HepG2 (cell line): ENCODE measurements around the gene POFUT1. TPM values are rescaled to one million over a fixed set of nuclear protein-coding genes. Genes with fewer than 3 reads are reported as not detected.

Source experiments
- CBFB ChIP-seq: sonication (generic); formaldehyde crosslinking; IDR thresholded peaks from 2 replicates; pipeline ENCODE4 v1.4.0; 2020; ENCODE audit warnings: missing genetic modification reagents
- FOXK1 ChIP-seq: sonication (generic); formaldehyde crosslinking; IDR thresholded peaks from 2 replicates; pipeline ENCODE4 v1.4.0; 2020; ENCODE audit warnings: low read depth, missing genetic modification reagents, borderline replicate concordance
- FOXO1 ChIP-seq: sonication (generic); formaldehyde crosslinking; IDR thresholded peaks from 2 replicates; pipeline ENCODE4 v1.4.0; 2020; ENCODE audit warnings: missing genetic modification reagents
- MEF2D ChIP-seq: sonication (generic); formaldehyde crosslinking; IDR thresholded peaks from 2 replicates; pipeline ENCODE4 v1.5.1; 2020; ENCODE audit warnings: mild to moderate bottlenecking, missing genetic modification reagents
- MIER2 ChIP-seq: IDR thresholded peaks from 2 replicates; pipeline ENCODE4 v1.6.1; 2016; ENCODE audit warnings: missing biosample characterization, missing genetic modification reagents
- NCOA5 ChIP-seq: sonication (generic); formaldehyde crosslinking; IDR thresholded peaks from 2 replicates; pipeline ENCODE4 v1.4.0; 2020; ENCODE audit warnings: missing genetic modification reagents
- NRL ChIP-seq: sonication (generic); formaldehyde crosslinking; IDR thresholded peaks from 2 replicates; pipeline ENCODE4 v1.5.0; 2020; ENCODE audit warnings: missing genetic modification reagents, mild to moderate bottlenecking, moderate library complexity, borderline replicate concordance
- PAWR ChIP-seq: sonication (generic); formaldehyde crosslinking; IDR thresholded peaks from 2 replicates; pipeline ENCODE4 v1.4.0; 2020; ENCODE audit warnings: missing genetic modification reagents, mild to moderate bottlenecking, borderline replicate concordance
- PCBP1 ChIP-seq: fragments of 200-400 bp; formaldehyde crosslinking; IDR thresholded peaks from 2 replicates; pipeline ENCODE4 v1.6.1; 2017; ENCODE audit warnings: mild to moderate bottlenecking, low read depth, low read length, borderline replicate concordance
- POGZ ChIP-seq: sonication (generic); formaldehyde crosslinking; IDR thresholded peaks from 2 replicates; pipeline ENCODE4 v1.4.0; 2020; ENCODE audit warnings: mild to moderate bottlenecking, missing genetic modification reagents
- PTBP1 ChIP-seq: fragments of 200-400 bp; formaldehyde crosslinking; IDR thresholded peaks from 2 replicates; pipeline ENCODE4 v1.6.1; 2018; ENCODE audit warnings: low read length, low read depth; ENCODE audit not compliant: poor library complexity, severe bottlenecking
- SALL2 ChIP-seq: sonication (generic); formaldehyde crosslinking; IDR thresholded peaks from 2 replicates; pipeline ENCODE4 v1.8.1; 2023; ENCODE audit warnings: mild to moderate bottlenecking, missing genetic modification reagents, inconsistent platforms
- SMYD3 ChIP-seq: sonication (generic); formaldehyde crosslinking; IDR thresholded peaks from 2 replicates; pipeline ENCODE4 v1.8.1; 2023; ENCODE audit warnings: mild to moderate bottlenecking, missing genetic modification reagents
- TBX2 ChIP-seq: sonication (generic); formaldehyde crosslinking; IDR thresholded peaks from 2 replicates; pipeline ENCODE4 v1.5.0; 2020; ENCODE audit warnings: missing genetic modification reagents, mild to moderate bottlenecking, borderline replicate concordance
- TCF7 ChIP-seq: sonication (generic); IDR thresholded peaks from 2 replicates; pipeline ENCODE4 v1.6.1; 2016; ENCODE audit warnings: antibody characterized with exemption, low read depth
- TEF ChIP-seq: sonication (generic); formaldehyde crosslinking; IDR thresholded peaks from 2 replicates; pipeline ENCODE4 v1.5.0; 2020; ENCODE audit warnings: missing genetic modification reagents
- ZBTB8A ChIP-seq: sonication (generic); formaldehyde crosslinking; IDR thresholded peaks from 2 replicates; pipeline ENCODE4 v1.4.0; 2020; ENCODE audit warnings: mild to moderate bottlenecking, low read depth, missing genetic modification reagents, borderline replicate concordance
- ZNF235 ChIP-seq: sonication (generic); formaldehyde crosslinking; IDR thresholded peaks from 2 replicates; pipeline ENCODE4 v1.8.1; 2023; ENCODE audit warnings: mild to moderate bottlenecking, missing genetic modification reagents, borderline replicate concordance
- ZNF264 ChIP-seq: sonication (generic); formaldehyde crosslinking; IDR thresholded peaks from 2 replicates; pipeline ENCODE4 v1.4.0; 2020; ENCODE audit warnings: missing genetic modification reagents
- ZNF274 ChIP-seq: sonication (generic); formaldehyde crosslinking; IDR thresholded peaks from 2 replicates; pipeline ENCODE4 v1.5.1; 2020; ENCODE audit warnings: mild to moderate bottlenecking, missing genetic modification reagents
- ZNF33B ChIP-seq: sonication (generic); formaldehyde crosslinking; IDR thresholded peaks from 2 replicates; pipeline ENCODE4 v1.5.1; 2020; ENCODE audit warnings: mild to moderate bottlenecking, missing genetic modification reagents
- ZNF766 ChIP-seq: sonication (generic); formaldehyde crosslinking; IDR thresholded peaks from 2 replicates; pipeline ENCODE4 v1.5.0; 2020; ENCODE audit warnings: missing genetic modification reagents, borderline replicate concordance
- ZNF850 ChIP-seq: sonication (generic); formaldehyde crosslinking; conservative IDR thresholded peaks from 2 replicates; pipeline ENCODE4 v1.9.0; 2021; ENCODE audit warnings: mild to moderate bottlenecking, missing genetic modification reagents
- ZSCAN22 ChIP-seq: sonication (generic); formaldehyde crosslinking; IDR thresholded peaks from 2 replicates; pipeline ENCODE4 v1.4.0; 2020; ENCODE audit warnings: mild to moderate bottlenecking, missing genetic modification reagents
- polyA plus RNA-seq, 8 experiments: library from polyadenylated mRNA; depleted of rRNA in 3 of 8; stranded (reverse) in 7 of 8; unstranded in 1 of 8; fragments of >200 nt; fragmentation: Illumina TruSeq in 4 of 8; extraction: Trizol in 4 of 8; gene quantifications; 2 replicates each; pipeline versions ENCODE4 v1.2.1 to v1.2.3, GENCODE V29; 2011 to 2016; ENCODE audit warnings: low read depth in 4 of 8, missing spikeins in 1 of 8, mixed read lengths in 1 of 8; ENCODE audit not compliant: insufficient read depth in 1 of 8
- total RNA-seq, 5 experiments: library from RNA; depleted of rRNA; stranded (reverse); fragments of >200 nt; fragmentation: Illumina TruSeq; extraction: Trizol; gene quantifications; 2 replicates each; pipeline ENCODE4 v1.2.3, GENCODE V29; 2016; ENCODE audit warnings: low read depth in 1 of 5
- TF ChIP-seq, protein P1 (sequence below), 2 experiments: IDR thresholded peaks; 2 replicates each; pipeline ENCODE4 v1.6.1; 2011 to 2012; ENCODE audit warnings: low read length in 2 of 2, borderline replicate concordance in 1 of 2, low read depth in 1 of 2, mild to moderate bottlenecking in 1 of 2, moderate library complexity in 1 of 2
- TF ChIP-seq, protein P2 (sequence below): IDR thresholded peaks from 2 replicates; pipeline ENCODE4 v1.6.1; 2016; ENCODE audit warnings: mild to moderate bottlenecking

The POFUT1 gene
- total and polyA plus RNA-seq, 2 of the 13 experiments (the other 11 are each of a cell fraction or from before 2014, with no cell fraction given) = 35.5 to 58.3 TPM

GRCh38 chr20:32263398-32263954, 55.8 kb downstream of the POFUT1 start (continued):
- TF ChIP-seq MEF2D (0 out of 2 replicates have a peak, but pooled peaks have one; percentile 22), ZNF766 (CRISPR knock-in tag) (0 out of 2 replicates have a peak, but pooled peaks have one; percentile 28), NCOA5 (no peak), TBX2 (no peak; the same call in 1 of the 2 replicates), TCF7 (no peak), CBFB (no peak), PCBP1 (no peak), FOXK1 (peak; percentile 84), SALL2 (0 out of 2 replicates have a peak, but pooled peaks have one; percentile 63), POGZ (CRISPR knock-in tag) (peak; percentile 82), ZNF33B (0 out of 2 replicates have a peak, but pooled peaks have one; percentile 76), ZNF264 (CRISPR knock-in tag) (peak; percentile 83; the same call in 1 of the 2 replicates), ZNF235 (CRISPR knock-in tag) (no peak), PTBP1 (no peak), TEF (CRISPR knock-in tag) (0 out of 2 replicates have a peak, but pooled peaks have one; percentile 66), FOXO1 (CRISPR knock-in tag) (peak; percentile 43; the same call in 1 of the 2 replicates), NRL (CRISPR knock-in tag) (no peak), PAWR (CRISPR knock-in tag) (no peak), ZNF850 (CRISPR knock-in tag) (no peak), MIER2 (CRISPR knock-in tag) (no peak), ZSCAN22 (CRISPR knock-in tag) (no peak), ZNF274 (no peak), ZBTB8A (CRISPR knock-in tag) (no peak), SMYD3 (CRISPR knock-in tag) (no peak)
- TF ChIP-seq, protein P1, sequence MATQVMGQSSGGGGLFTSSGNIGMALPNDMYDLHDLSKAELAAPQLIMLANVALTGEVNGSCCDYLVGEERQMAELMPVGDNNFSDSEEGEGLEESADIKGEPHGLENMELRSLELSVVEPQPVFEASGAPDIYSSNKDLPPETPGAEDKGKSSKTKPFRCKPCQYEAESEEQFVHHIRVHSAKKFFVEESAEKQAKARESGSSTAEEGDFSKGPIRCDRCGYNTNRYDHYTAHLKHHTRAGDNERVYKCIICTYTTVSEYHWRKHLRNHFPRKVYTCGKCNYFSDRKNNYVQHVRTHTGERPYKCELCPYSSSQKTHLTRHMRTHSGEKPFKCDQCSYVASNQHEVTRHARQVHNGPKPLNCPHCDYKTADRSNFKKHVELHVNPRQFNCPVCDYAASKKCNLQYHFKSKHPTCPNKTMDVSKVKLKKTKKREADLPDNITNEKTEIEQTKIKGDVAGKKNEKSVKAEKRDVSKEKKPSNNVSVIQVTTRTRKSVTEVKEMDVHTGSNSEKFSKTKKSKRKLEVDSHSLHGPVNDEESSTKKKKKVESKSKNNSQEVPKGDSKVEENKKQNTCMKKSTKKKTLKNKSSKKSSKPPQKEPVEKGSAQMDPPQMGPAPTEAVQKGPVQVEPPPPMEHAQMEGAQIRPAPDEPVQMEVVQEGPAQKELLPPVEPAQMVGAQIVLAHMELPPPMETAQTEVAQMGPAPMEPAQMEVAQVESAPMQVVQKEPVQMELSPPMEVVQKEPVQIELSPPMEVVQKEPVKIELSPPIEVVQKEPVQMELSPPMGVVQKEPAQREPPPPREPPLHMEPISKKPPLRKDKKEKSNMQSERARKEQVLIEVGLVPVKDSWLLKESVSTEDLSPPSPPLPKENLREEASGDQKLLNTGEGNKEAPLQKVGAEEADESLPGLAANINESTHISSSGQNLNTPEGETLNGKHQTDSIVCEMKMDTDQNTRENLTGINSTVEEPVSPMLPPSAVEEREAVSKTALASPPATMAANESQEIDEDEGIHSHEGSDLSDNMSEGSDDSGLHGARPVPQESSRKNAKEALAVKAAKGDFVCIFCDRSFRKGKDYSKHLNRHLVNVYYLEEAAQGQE (IDR thresholded peaks at IDR 0.05; ENCODE audit: borderline replicate concordance in 1 of 2, low read depth in 1 of 2, low read length in 2 of 2) = no peak
- TF ChIP-seq, protein P2, sequence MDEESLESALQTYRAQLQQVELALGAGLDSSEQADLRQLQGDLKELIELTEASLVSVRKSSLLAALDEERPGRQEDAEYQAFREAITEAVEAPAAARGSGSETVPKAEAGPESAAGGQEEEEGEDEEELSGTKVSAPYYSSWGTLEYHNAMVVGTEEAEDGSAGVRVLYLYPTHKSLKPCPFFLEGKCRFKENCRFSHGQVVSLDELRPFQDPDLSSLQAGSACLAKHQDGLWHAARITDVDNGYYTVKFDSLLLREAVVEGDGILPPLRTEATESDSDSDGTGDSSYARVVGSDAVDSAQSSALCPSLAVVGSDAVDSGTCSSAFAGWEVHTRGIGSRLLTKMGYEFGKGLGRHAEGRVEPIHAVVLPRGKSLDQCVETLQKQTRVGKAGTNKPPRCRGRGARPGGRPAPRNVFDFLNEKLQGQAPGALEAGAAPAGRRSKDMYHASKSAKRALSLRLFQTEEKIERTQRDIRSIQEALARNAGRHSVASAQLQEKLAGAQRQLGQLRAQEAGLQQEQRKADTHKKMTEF (CRISPR knock-in tag) = peak; percentile 67; the same call in 1 of the 2 replicates
